ENCODE results near the gene SMG1.

DNA sequence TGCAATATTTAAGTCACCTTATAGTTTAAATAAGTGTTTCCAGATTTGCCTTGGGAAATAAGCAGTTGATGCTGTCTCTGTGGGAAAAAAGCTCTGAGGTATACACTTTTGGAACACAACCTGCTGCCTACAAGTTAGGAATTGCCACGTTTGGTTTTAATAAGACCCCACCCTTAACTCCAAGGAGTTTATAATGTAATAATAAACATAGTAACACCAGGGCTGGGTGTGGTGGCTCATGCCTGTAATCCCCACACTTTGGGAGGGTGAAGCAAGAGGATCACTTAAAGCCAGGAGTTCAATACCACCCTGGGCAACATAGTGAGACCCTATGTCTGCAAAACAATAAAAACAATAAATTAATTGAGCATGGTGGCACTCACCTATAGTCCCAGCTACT, 15.9 kb upstream of the SMG1 start:
- TF ChIP-seq POLR2A (IDR thresholded peaks at IDR 0.05) (no peak), POLR2AphosphoS5 (IDR thresholded peaks at IDR 0.05) (no peak)
- TF ChIP-seq, protein P1, sequence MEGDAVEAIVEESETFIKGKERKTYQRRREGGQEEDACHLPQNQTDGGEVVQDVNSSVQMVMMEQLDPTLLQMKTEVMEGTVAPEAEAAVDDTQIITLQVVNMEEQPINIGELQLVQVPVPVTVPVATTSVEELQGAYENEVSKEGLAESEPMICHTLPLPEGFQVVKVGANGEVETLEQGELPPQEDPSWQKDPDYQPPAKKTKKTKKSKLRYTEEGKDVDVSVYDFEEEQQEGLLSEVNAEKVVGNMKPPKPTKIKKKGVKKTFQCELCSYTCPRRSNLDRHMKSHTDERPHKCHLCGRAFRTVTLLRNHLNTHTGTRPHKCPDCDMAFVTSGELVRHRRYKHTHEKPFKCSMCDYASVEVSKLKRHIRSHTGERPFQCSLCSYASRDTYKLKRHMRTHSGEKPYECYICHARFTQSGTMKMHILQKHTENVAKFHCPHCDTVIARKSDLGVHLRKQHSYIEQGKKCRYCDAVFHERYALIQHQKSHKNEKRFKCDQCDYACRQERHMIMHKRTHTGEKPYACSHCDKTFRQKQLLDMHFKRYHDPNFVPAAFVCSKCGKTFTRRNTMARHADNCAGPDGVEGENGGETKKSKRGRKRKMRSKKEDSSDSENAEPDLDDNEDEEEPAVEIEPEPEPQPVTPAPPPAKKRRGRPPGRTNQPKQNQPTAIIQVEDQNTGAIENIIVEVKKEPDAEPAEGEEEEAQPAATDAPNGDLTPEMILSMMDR (IDR thresholded peaks at IDR 0.05 in 8 of 11, conservative IDR thresholded peaks at IDR 0.05 in 3 of 11) = no peak

Measured in spleen (tissue), 7 donors.